Measurements from ENCODE around the gene ADGRG4. TPM values are rescaled to one million over a fixed set of nuclear protein-coding genes. Genes with fewer than 3 reads are reported as not detected.

ADGRG4 gene
- polyA plus RNA-seq, 1 donor from 2014 or later, result not detected

GRCh38 chrX:136347706-136348105, 46.9 kb downstream of the ADGRG4 start:
- Histone ChIP-seq H3K4me3 (ENCODE audit: low read length) (no peak overlapping the region), H4K20me1 (ENCODE audit: insufficient read depth) (no peaks in the 10 kb centered on the region), H3K9ac (ENCODE audit: low read length) (no peak overlapping the region), H3K27me3 (ENCODE audit: insufficient read depth, low read depth, low read length) (no peaks in the 10 kb centered on the region), H3F3A (ENCODE audit: insufficient read depth, low read length, poor library complexity, severe bottlenecking) (no peaks in the 10 kb centered on the region), H3K79me2 (replicated peaks; ENCODE audit: insufficient read depth, low read length) (no peaks in the 10 kb centered on the region), H2AFZ (ENCODE audit: low read depth, low read length) (no peak overlapping the region), H3K36me3 (ENCODE audit: insufficient read depth, low read length) (no peaks in the 10 kb centered on the region), H3K4me2 (ENCODE audit: low read length) (no peak overlapping the region), H3K27ac (ENCODE audit: low read length) (no peak overlapping the region), H3K9me3 (ENCODE audit: low read length) (no peaks in the 10 kb centered on the region), H3K9me2 (ENCODE audit: insufficient read depth, low read length) (no peaks in the 10 kb centered on the region)
- TF ChIP-seq EP300 (conservative IDR thresholded peaks at IDR 0.05; ENCODE audit: poor library complexity, severe bottlenecking), result no peak
- TF ChIP-seq POLR2AphosphoS5 (IDR thresholded peaks at IDR 0.05), result no peak
- TF ChIP-seq RAD21 (conservative IDR thresholded peaks at IDR 0.05), result no peak
- no peak for TF ChIP-seq MXI1 (conservative IDR thresholded peaks at IDR 0.05; ENCODE audit: poor library complexity, severe bottlenecking)
- TF ChIP-seq TAF1 (IDR thresholded peaks at IDR 0.05; ENCODE audit: low read depth), result no peak
- no peak for TF ChIP-seq REST (IDR thresholded peaks at IDR 0.05; ENCODE audit: borderline replicate concordance)
- TF ChIP-seq EZH2 (IDR thresholded peaks at IDR 0.05; ENCODE audit: borderline replicate concordance, insufficient read depth, low read length, poor library complexity, severe bottlenecking), result no peak
- no peak for TF ChIP-seq CTCF (IDR thresholded peaks at IDR 0.05; ENCODE audit: poor library complexity, severe bottlenecking)
- no peak for TF ChIP-seq SMC3 (conservative IDR thresholded peaks at IDR 0.05; ENCODE audit: poor library complexity)

- Histone ChIP-seq H3K79me2 (replicated peaks; ENCODE audit: insufficient read depth, low read length) (no peaks in the 10 kb centered on the region), H3K4me2 (ENCODE audit: low read length) (no peak overlapping the region), H3K27ac (ENCODE audit: low read length) (no peak overlapping the region), H3K27me3 (ENCODE audit: insufficient read depth, low read depth, low read length) (no peaks in the 10 kb centered on the region), H3K9ac (ENCODE audit: low read length) (no peak overlapping the region), H2AFZ (ENCODE audit: low read depth, low read length) (no peak overlapping the region), H3F3A (ENCODE audit: insufficient read depth, low read length, poor library complexity, severe bottlenecking) (no peaks in the 10 kb centered on the region), H3K9me2 (ENCODE audit: insufficient read depth, low read length) (no peaks in the 10 kb centered on the region), H4K20me1 (ENCODE audit: insufficient read depth) (no peaks in the 10 kb centered on the region), H3K4me3 (ENCODE audit: low read length) (no peak overlapping the region), H3K36me3 (ENCODE audit: insufficient read depth, low read length) (no peaks in the 10 kb centered on the region), H3K9me3 (ENCODE audit: low read length) (no peaks in the 10 kb centered on the region)
- TF ChIP-seq REST (IDR thresholded peaks at IDR 0.05; ENCODE audit: borderline replicate concordance) (no peak), EZH2 (IDR thresholded peaks at IDR 0.05; ENCODE audit: borderline replicate concordance, insufficient read depth, low read length, poor library complexity, severe bottlenecking) (no peak), EP300 (conservative IDR thresholded peaks at IDR 0.05; ENCODE audit: poor library complexity, severe bottlenecking) (no peak), RAD21 (conservative IDR thresholded peaks at IDR 0.05) (no peak), TAF1 (IDR thresholded peaks at IDR 0.05; ENCODE audit: low read depth) (no peak), MXI1 (conservative IDR thresholded peaks at IDR 0.05; ENCODE audit: poor library complexity, severe bottlenecking) (no peak)
These were observed 52.8 kb downstream of the ADGRG4 start for GRCh38 chrX:136353526-136354093.
